ENCODE measurements around the gene MKX. TPM values are rescaled to one million over a fixed set of nuclear protein-coding genes. Genes with fewer than 3 reads are reported as not detected.

The MKX gene
- total and polyA plus RNA-seq, 2 donors (not counting 3 experiments of a cell fraction or from before 2014, with no cell fraction given) = not detected

- H3K4me1 ChIP-seq (ENCODE audit: control insufficient read depth, extremely low read depth, insufficient read depth, low read length) = no peaks in the 10 kb centered on the region
- ChIA-PET POLR2A (no interaction called here), CTCF (interaction anchor here (0.9 to 1.5 kb wide), 2 partner anchors 11 to 578 kb away, joined by 3 to 4 read pairs; no protein-coding TSS in a partner anchor)
- TF ChIP-seq POLR2AphosphoS5 (IDR thresholded peaks at IDR 0.05; ENCODE audit: insufficient read depth, low read depth, low read length) = no peak
- no peak for TF ChIP-seq MYC (IDR thresholded peaks at IDR 0.05; ENCODE audit: low read depth, low read length)
- no peak for TF ChIP-seq JUN (IDR thresholded peaks at IDR 0.05; ENCODE audit: borderline replicate concordance, insufficient read depth, insufficient read length, low read depth)
- TF ChIP-seq EZH2 (IDR thresholded peaks at IDR 0.05; ENCODE audit: borderline replicate concordance, low read depth, low read length, severe bottlenecking) = no peak
- no peak for TF ChIP-seq POLR2A (IDR thresholded peaks at IDR 0.05; ENCODE audit: low read depth, low read length)
- TF ChIP-seq, protein P1, sequence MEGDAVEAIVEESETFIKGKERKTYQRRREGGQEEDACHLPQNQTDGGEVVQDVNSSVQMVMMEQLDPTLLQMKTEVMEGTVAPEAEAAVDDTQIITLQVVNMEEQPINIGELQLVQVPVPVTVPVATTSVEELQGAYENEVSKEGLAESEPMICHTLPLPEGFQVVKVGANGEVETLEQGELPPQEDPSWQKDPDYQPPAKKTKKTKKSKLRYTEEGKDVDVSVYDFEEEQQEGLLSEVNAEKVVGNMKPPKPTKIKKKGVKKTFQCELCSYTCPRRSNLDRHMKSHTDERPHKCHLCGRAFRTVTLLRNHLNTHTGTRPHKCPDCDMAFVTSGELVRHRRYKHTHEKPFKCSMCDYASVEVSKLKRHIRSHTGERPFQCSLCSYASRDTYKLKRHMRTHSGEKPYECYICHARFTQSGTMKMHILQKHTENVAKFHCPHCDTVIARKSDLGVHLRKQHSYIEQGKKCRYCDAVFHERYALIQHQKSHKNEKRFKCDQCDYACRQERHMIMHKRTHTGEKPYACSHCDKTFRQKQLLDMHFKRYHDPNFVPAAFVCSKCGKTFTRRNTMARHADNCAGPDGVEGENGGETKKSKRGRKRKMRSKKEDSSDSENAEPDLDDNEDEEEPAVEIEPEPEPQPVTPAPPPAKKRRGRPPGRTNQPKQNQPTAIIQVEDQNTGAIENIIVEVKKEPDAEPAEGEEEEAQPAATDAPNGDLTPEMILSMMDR (IDR thresholded peaks at IDR 0.05; ENCODE audit: extremely low read depth in 1 of 2, insufficient read depth in 1 of 2, low read depth in 1 of 2, low read length in 2 of 2) = no peak
- TF ChIP-seq GATA2 (IDR thresholded peaks at IDR 0.05; ENCODE audit: insufficient read depth, insufficient read length, low read depth, low read length) = no peak
- TF ChIP-seq MAX (IDR thresholded peaks at IDR 0.05; ENCODE audit: insufficient read depth, insufficient read length) = no peak
- no peak for TF ChIP-seq FOS (IDR thresholded peaks at IDR 0.05; ENCODE audit: borderline replicate concordance, insufficient read depth, low read length)
- no peak overlapping the region for H3K4me2 ChIP-seq (ENCODE audit: insufficient read depth, low read length)
- intact Hi-C loops (cut with micrococcal nuclease) = no loop called here
- no peak overlapping the region for H3K27ac ChIP-seq (ENCODE audit: insufficient read depth, low read depth, low read length)
- H3K4me3 ChIP-seq (replicated peaks in 1 of 3; ENCODE audit: insufficient read depth in 1 of 3, low read depth in 1 of 3, low read length in 3 of 3) = no peak overlapping the region
- DNase-seq (ENCODE audit: low read depth, low spot score) (no peak), FAIRE-seq (no peak)
- H3K36me3 ChIP-seq (ENCODE audit: control insufficient read depth in 2 of 2, extremely low read depth in 1 of 2, insufficient read depth in 2 of 2, low read length in 2 of 2) = no peaks in the 10 kb centered on the region
- peaks cover 0 to 7% of the 10 kb centered on the region in 2 experiments for H3K27me3 ChIP-seq (ENCODE audit: control insufficient read depth in 2 of 2, insufficient read depth in 2 of 2, low read length in 2 of 2)
- no peaks in the 10 kb centered on the region for H3K9me3 ChIP-seq (replicated peaks; ENCODE audit: control insufficient read depth, insufficient read depth, low read length)
- no TSS peak for BruUV-seq (replicated peaks)
- no peaks in the 10 kb centered on the region for H3K79me2 ChIP-seq (ENCODE audit: control insufficient read depth, insufficient read depth, low read length)
- dilution Hi-C loops (cut with MboI; ENCODE audit: extremely low pct_ligation_motif_present, low sequenced_read_pairs) = no loop called here
- H3K9ac ChIP-seq (replicated peaks; ENCODE audit: extremely low read depth, insufficient read depth, low read length) = no peak overlapping the region
- no peak overlapping the region for H2AFZ ChIP-seq (ENCODE audit: low read depth, low read length)
- no peaks in the 10 kb centered on the region for H4K20me1 ChIP-seq (replicated peaks; ENCODE audit: control insufficient read depth, extremely low read depth, insufficient read depth, low read length)
- H3K9me1 ChIP-seq (replicated peaks; ENCODE audit: control insufficient read depth, extremely low read depth, insufficient read depth, low read length) = no peaks in the 10 kb centered on the region
These were observed 82.0 kb downstream of the MKX start for GRCh38 chr10:27663621-27664020.

All from endothelial cell of umbilical vein (primary cell).